ENCODE data around the gene CFL1. TPM values are rescaled to one million over a fixed set of nuclear protein-coding genes. Genes with fewer than 3 reads are reported as not detected.

CFL1 gene
- total and polyA plus RNA-seq, 2 of the 4 experiments (the other 2 are of a cell fraction) = 960 to 2,231 TPM

- H2AFZ ChIP-seq (replicated peaks; ENCODE audit: low read length, poor library complexity) = peak within 1 kb of the TSS; percentile 74
- dilution Hi-C loops (cut with HindIII; ENCODE audit: low sequenced_read_pairs, unreplicated experiment) (no loop called here), in situ Hi-C loops (cut with MboI; ENCODE audit: low sequenced_read_pairs) (loop anchor here (5.0 kb wide), 1 partner anchor 72 kb away; the partner anchor contains the start of gene SART1), intact Hi-C loops (cut with micrococcal nuclease) (no loop called here)
- TF ChIP-seq MAZ (IDR thresholded peaks at IDR 0.05; ENCODE audit: borderline replicate concordance, low read depth, low read length) (peak; percentile 89), RAD21 (IDR thresholded peaks at IDR 0.05; ENCODE audit: low read length) (peak; percentile 11; the same call in 1 of the 2 replicates), BHLHE40 (IDR thresholded peaks at IDR 0.05; ENCODE audit: low read depth, low read length) (peak; percentile 90), NFE2L2 (IDR thresholded peaks at IDR 0.05; ENCODE audit: low read depth, low read length) (no peak), CHD1 (IDR thresholded peaks at IDR 0.05; ENCODE audit: low read depth, low read length) (0 out of 2 replicates have a peak, but pooled peaks have one; percentile 30), CEBPB (IDR thresholded peaks at IDR 0.05; ENCODE audit: low read depth, low read length) (no peak), ELK1 (IDR thresholded peaks at IDR 0.05; ENCODE audit: borderline replicate concordance, low read depth, low read length) (no peak), POLR2A (IDR thresholded peaks at IDR 0.05; ENCODE audit: low read depth, low read length) (peak; percentile 87), MXI1 (IDR thresholded peaks at IDR 0.05; ENCODE audit: borderline replicate concordance, low read depth, low read length) (peak; percentile 81; the same call in 1 of the 2 replicates), USF2 (IDR thresholded peaks at IDR 0.05; ENCODE audit: low read depth, low read length) (peak; percentile 35; the same call in 1 of the 2 replicates), RCOR1 (IDR thresholded peaks at IDR 0.05; ENCODE audit: insufficient replicate concordance, low read length) (no peak)
- TF ChIP-seq, protein P1, sequence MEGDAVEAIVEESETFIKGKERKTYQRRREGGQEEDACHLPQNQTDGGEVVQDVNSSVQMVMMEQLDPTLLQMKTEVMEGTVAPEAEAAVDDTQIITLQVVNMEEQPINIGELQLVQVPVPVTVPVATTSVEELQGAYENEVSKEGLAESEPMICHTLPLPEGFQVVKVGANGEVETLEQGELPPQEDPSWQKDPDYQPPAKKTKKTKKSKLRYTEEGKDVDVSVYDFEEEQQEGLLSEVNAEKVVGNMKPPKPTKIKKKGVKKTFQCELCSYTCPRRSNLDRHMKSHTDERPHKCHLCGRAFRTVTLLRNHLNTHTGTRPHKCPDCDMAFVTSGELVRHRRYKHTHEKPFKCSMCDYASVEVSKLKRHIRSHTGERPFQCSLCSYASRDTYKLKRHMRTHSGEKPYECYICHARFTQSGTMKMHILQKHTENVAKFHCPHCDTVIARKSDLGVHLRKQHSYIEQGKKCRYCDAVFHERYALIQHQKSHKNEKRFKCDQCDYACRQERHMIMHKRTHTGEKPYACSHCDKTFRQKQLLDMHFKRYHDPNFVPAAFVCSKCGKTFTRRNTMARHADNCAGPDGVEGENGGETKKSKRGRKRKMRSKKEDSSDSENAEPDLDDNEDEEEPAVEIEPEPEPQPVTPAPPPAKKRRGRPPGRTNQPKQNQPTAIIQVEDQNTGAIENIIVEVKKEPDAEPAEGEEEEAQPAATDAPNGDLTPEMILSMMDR (conservative IDR thresholded peaks at IDR 0.05; ENCODE audit: low read depth, low read length) = no peak
- peak within 1 kb of the TSS; percentile 90 for H3K14ac ChIP-seq (replicated peaks; ENCODE audit: low read depth, low read length)
- H3K56ac ChIP-seq (ENCODE audit: extremely low read depth, insufficient read depth, low read length) = peak within 1 kb of the TSS; percentile 80
- H4K91ac ChIP-seq (ENCODE audit: insufficient read depth, low read depth, low read length) = peak within 1 kb of the TSS; percentile 90
- H3K79me1 ChIP-seq (ENCODE audit: low read depth in 1 of 2, low read length in 2 of 2) = peaks cover 0 to 47% of the 10 kb centered on the region in 2 experiments
- peak within 1 kb of the TSS; percentile 72 for H2BK120ac ChIP-seq (ENCODE audit: low read depth, low read length)
- H2BK15ac ChIP-seq (ENCODE audit: low read depth, low read length) = peak within 1 kb of the TSS; percentile 68; the same call in 2 of the 3 replicates
- H3K4me3 ChIP-seq (ENCODE audit: insufficient read depth, low read depth, low read length) = peak within 1 kb of the TSS; percentile 63
- CTCF ChIA-PET = interaction anchor here (1.0 to 2.0 kb wide), 5 partner anchors 21 to 31 kb away, joined by 3 to 9 read pairs (median 3); partner anchors contain the start of gene MUS81
- peak within 1 kb of the TSS; percentile 64 to 80 for H4K8ac ChIP-seq (ENCODE audit: low read depth in 2 of 2, low read length in 2 of 2)
- TSS peak; percentile 66 for BruUV-seq (replicated peaks)
- H3K4me2 ChIP-seq (ENCODE audit: low read depth, low read length) = peak within 1 kb of the TSS; percentile 84
- whole genome bisulfite sequencing, 2 experiments (ENCODE audit: extremely low coverage in 2 of 2, insufficient read length in 1 of 2) = 0% methylated on average over 58 of the region's 94 CpGs; no CpG with 5 or more reads in 1 of the 2 experiments
- H4K20me1 ChIP-seq (ENCODE audit: insufficient read depth, low read length) = peaks cover 60% of the 10 kb centered on the region
- DNase-seq = peak; percentile 95
- H3K36me3 ChIP-seq (ENCODE audit: control insufficient read depth, insufficient read depth, low read length) = peaks cover 39% of the 10 kb centered on the region
- 0 out of 2 replicates have a peak, but pooled peaks cover 4% of the 10 kb centered on the region for H3K9me1 ChIP-seq (ENCODE audit: insufficient read depth, low read length)
- no peaks in the 10 kb centered on the region for H3K9me3 ChIP-seq (ENCODE audit: control insufficient read depth, insufficient read depth, low read length)
- peak within 1 kb of the TSS; percentile 85 for H3K4ac ChIP-seq (ENCODE audit: low read depth, low read length)
- peak within 1 kb of the TSS; percentile 69 for H3K18ac ChIP-seq (ENCODE audit: low read depth, low read length)
- peak within 1 kb of the TSS; percentile 82 for H2AK5ac ChIP-seq (ENCODE audit: low read depth, low read length)
- H4K5ac ChIP-seq (ENCODE audit: low read depth, low read length) = peak within 1 kb of the TSS; percentile 75
- H2BK20ac ChIP-seq (ENCODE audit: low read depth, low read length) = peak within 1 kb of the TSS; percentile 25; the same call in 1 of the 2 replicates
- H3K23ac ChIP-seq (ENCODE audit: low read depth, low read length) = peak within 1 kb of the TSS; percentile 88
- peak within 1 kb of the TSS; percentile 93 for H3K27ac ChIP-seq (ENCODE audit: insufficient read depth, low read length)
- H3K9ac ChIP-seq (ENCODE audit: low read depth, low read length) = peak within 1 kb of the TSS; percentile 88
- H2AK9ac ChIP-seq (replicated peaks; ENCODE audit: low read depth, low read length, poor library complexity) = peak within 1 kb of the TSS; percentile 83
- POLR2A ChIA-PET (ENCODE audit: unreplicated experiment) = interaction anchor here (0.6 to 4.4 kb wide), 10 partner anchors 8 to 73 kb away, joined by 3 to 20 read pairs (median 5); partner anchors contain the start of genes FOSL1 and MUS81
- ATAC-seq (ENCODE audit: low read depth) = peak; percentile 50
- H3K27me3 ChIP-seq (ENCODE audit: control insufficient read depth, insufficient read depth, low read length) = no peaks in the 10 kb centered on the region
- H2BK5ac ChIP-seq (ENCODE audit: low read depth, low read length, poor library complexity, severe bottlenecking) = peak within 1 kb of the TSS; percentile 86
- peaks cover 27% of the 10 kb centered on the region for H3K4me1 ChIP-seq (ENCODE audit: control insufficient read depth, insufficient read depth, low read length)
Measured at GRCh38 chr11:65890324-65891218, 32.6 kb upstream of the CFL1 start, which contains the start of gene CCDC85B. Gene CCDC85B, plus strand, starts transcription at chr11:65890673. Its CDS starts 111 bp downstream, at chr11:65890784.
